Liver (tissue), 9 donors: ENCODE data around the gene COL3A1. TPM values are rescaled to one million over a fixed set of nuclear protein-coding genes. Genes with fewer than 3 reads are reported as not detected.

Experiments
- DNase-seq: peaks from one replicate; pipeline ENCODE4 v3.0.0-alpha.2; 2017; ENCODE audit warnings: low spot score
- H3K27ac ChIP-seq, 2 donors: one replicate each; pipeline ENCODE4 v1.7.0; 2013; ENCODE audit warnings: inconsistent platforms in 2 of 2, low read length in 2 of 2, control low read depth in 1 of 2, low read depth in 1 of 2, mild to moderate bottlenecking in 1 of 2
- H3K27me3 ChIP-seq, 4 donors: one replicate each; pipeline versions ENCODE4 v1.6.1 to v1.7.0; 2013; ENCODE audit warnings: low read length in 3 of 4, inconsistent platforms in 1 of 4, mild to moderate bottlenecking in 1 of 4, moderate library complexity in 1 of 4; ENCODE audit not compliant: control insufficient read depth in 4 of 4, insufficient read depth in 4 of 4
- H3K36me3 ChIP-seq, 4 donors: one replicate each; pipeline versions ENCODE4 v1.6.1 to v1.7.0; 2013; ENCODE audit warnings: low read length in 3 of 4, mild to moderate bottlenecking in 3 of 4, low read depth in 1 of 4, moderate library complexity in 1 of 4; ENCODE audit not compliant: control insufficient read depth in 4 of 4, insufficient read depth in 3 of 4
- H3K4me1 ChIP-seq, 4 donors: one replicate each; pipeline versions ENCODE4 v1.6.1 to v1.7.0; 2013; ENCODE audit warnings: low read length in 3 of 4, mild to moderate bottlenecking in 3 of 4, moderate library complexity in 1 of 4; ENCODE audit not compliant: control insufficient read depth in 4 of 4, insufficient read depth in 4 of 4
- H3K4me3 ChIP-seq, 3 donors: one replicate each; pipeline versions ENCODE4 v1.6.1 to v1.7.0; 2013; ENCODE audit warnings: low read length in 3 of 3, control low read depth in 1 of 3, low read depth in 1 of 3, mild to moderate bottlenecking in 1 of 3
- H3K9ac ChIP-seq, 2 donors: one replicate each; pipeline ENCODE4 v1.7.0; 2013; ENCODE audit warnings: low read length in 2 of 2, mild to moderate bottlenecking in 2 of 2, moderate library complexity in 2 of 2, control low read depth in 1 of 2, low read depth in 1 of 2
- H3K9me3 ChIP-seq, 4 donors: one replicate each; pipeline versions ENCODE4 v1.6.1 to v1.7.0; 2013; ENCODE audit warnings: low read length in 3 of 4; ENCODE audit not compliant: control insufficient read depth in 4 of 4
- EGR1 ChIP-seq, 2 donors: IDR thresholded peaks; 2 replicates each; pipeline ENCODE4 v1.6.1; 2016 to 2018; ENCODE audit warnings: antibody characterized with exemption in 2 of 2, low read depth in 2 of 2
- FOXA1 ChIP-seq: IDR thresholded peaks from 2 replicates; pipeline ENCODE4 v1.6.1; 2016; ENCODE audit warnings: antibody characterized with exemption
- FOXA2 ChIP-seq: IDR thresholded peaks from 2 replicates; pipeline ENCODE4 v1.6.1; 2016; ENCODE audit warnings: antibody characterized with exemption
- GABPA ChIP-seq, 2 donors: IDR thresholded peaks in 1 of 2; conservative IDR thresholded peaks in 1 of 2; 2 replicates each; pipeline ENCODE4 v1.6.1; 2016; ENCODE audit warnings: antibody characterized with exemption in 2 of 2, mild to moderate bottlenecking in 1 of 2, moderate library complexity in 1 of 2
- HNF4A ChIP-seq, 2 donors: conservative IDR thresholded peaks; 2 replicates each; pipeline ENCODE4 v1.6.1; 2016; ENCODE audit warnings: antibody characterized with exemption in 2 of 2, mild to moderate bottlenecking in 2 of 2
- HNF4G ChIP-seq: IDR thresholded peaks from 2 replicates; pipeline ENCODE4 v1.6.1; 2016; ENCODE audit warnings: antibody characterized with exemption
- JUND ChIP-seq, 2 donors: IDR thresholded peaks; 2 replicates each; pipeline ENCODE4 v1.6.1; 2016; ENCODE audit warnings: antibody characterized with exemption in 2 of 2
- NR2F2 ChIP-seq: IDR thresholded peaks from 2 replicates; pipeline ENCODE4 v1.6.1; 2016; ENCODE audit warnings: antibody characterized with exemption
- RAD21 ChIP-seq, 2 donors: IDR thresholded peaks; 2 replicates each; pipeline ENCODE4 v1.6.1; 2016; ENCODE audit warnings: antibody characterized with exemption in 2 of 2, mild to moderate bottlenecking in 2 of 2
- REST ChIP-seq: IDR thresholded peaks from 2 replicates; pipeline ENCODE4 v1.6.1; 2016; ENCODE audit warnings: antibody characterized with exemption, mild to moderate bottlenecking
- RXRA ChIP-seq, 2 donors: IDR thresholded peaks; 2 replicates each; pipeline ENCODE4 v1.6.1; 2017 to 2018; ENCODE audit warnings: antibody characterized with exemption in 2 of 2, mild to moderate bottlenecking in 1 of 2
- TAF1 ChIP-seq: conservative IDR thresholded peaks from 2 replicates; pipeline ENCODE4 v1.6.1; 2016; ENCODE audit warnings: antibody characterized with exemption, mild to moderate bottlenecking
- YY1 ChIP-seq: IDR thresholded peaks from 2 replicates; pipeline ENCODE4 v1.6.1; 2016; ENCODE audit warnings: antibody characterized with exemption, mild to moderate bottlenecking
- WGBS: extraction: QIAGEN DNeasy Blood & Tissue Kit; methylation state at CpG from one replicate; pipeline ENCODE4 v1.1.7; 2013; 5-methylcytosine and 5-hydroxymethylcytosine counted together
- polyA plus RNA-seq, 2 donors: library from polyadenylated mRNA; stranded (reverse) in 1 of 2; unstranded in 1 of 2; fragments of 200-250 nt in 1 of 2; fragments of >200 nt in 1 of 2; fragmentation: Nextera tagmentation in 1 of 2; extraction: Ambion mirVana in 1 of 2; gene quantifications; one replicate each; pipeline versions ENCODE4 v1.2.1 to v1.2.3, GENCODE V29; 2013 to 2015
- total RNA-seq, 2 donors: library from RNA; depleted of rRNA; stranded (reverse); fragments of >200 nt; gene quantifications; one replicate each; pipeline ENCODE4 v1.2.3, GENCODE V29; 2014
- TF ChIP-seq, protein P1 (sequence below): IDR thresholded peaks from 2 replicates; pipeline ENCODE4 v1.6.1; 2016; ENCODE audit warnings: antibody characterized with exemption
- TF ChIP-seq, protein P2 (sequence below): IDR thresholded peaks from 2 replicates; pipeline ENCODE4 v1.6.1; 2016; ENCODE audit warnings: antibody characterized with exemption
- TF ChIP-seq, protein P3 (sequence below): fragments of 150-350 bp; IDR thresholded peaks from 2 replicates; pipeline ENCODE4 v1.5.1; 2017; ENCODE audit warnings: improper control_type of control experiment, low read depth, low read length; ENCODE audit not compliant: missing input control
- TF ChIP-seq, protein P4 (sequence below): IDR thresholded peaks from 2 replicates; pipeline ENCODE4 v1.6.1; 2016; ENCODE audit warnings: antibody characterized with exemption
- donor health status: healthy.
- donor health status: healthy.
- donor health status: healthy.
- donor health status: healthy.
- donor health status: healthy.

The COL3A1 gene
- total and polyA plus RNA-seq, 4 donors = 21.4 to 207 (median 93.3) TPM

- H3K27ac ChIP-seq = no peak overlapping the region
- H3K36me3 ChIP-seq = no peaks in the 10 kb centered on the region
- H3K4me3 ChIP-seq = no peak overlapping the region
- 61% methylated on average over 3 of the region's 3 CpGs for WGBS
- H3K27me3 ChIP-seq = no peaks in the 10 kb centered on the region
- no peak overlapping the region for H3K9ac ChIP-seq
- no peak for TF ChIP-seq RXRA (IDR thresholded peaks at IDR 0.05)
- TF ChIP-seq EGR1 (IDR thresholded peaks at IDR 0.05; ENCODE audit: low read depth in 2 of 2) = no peak
- no peaks in the 10 kb centered on the region for H3K9me3 ChIP-seq
- no peak for DNase-seq
- no peaks in the 10 kb centered on the region for H3K4me1 ChIP-seq
Measured at GRCh38 chr2:189024901-189025618, 50.9 kb downstream of the COL3A1 start.

DNA sequence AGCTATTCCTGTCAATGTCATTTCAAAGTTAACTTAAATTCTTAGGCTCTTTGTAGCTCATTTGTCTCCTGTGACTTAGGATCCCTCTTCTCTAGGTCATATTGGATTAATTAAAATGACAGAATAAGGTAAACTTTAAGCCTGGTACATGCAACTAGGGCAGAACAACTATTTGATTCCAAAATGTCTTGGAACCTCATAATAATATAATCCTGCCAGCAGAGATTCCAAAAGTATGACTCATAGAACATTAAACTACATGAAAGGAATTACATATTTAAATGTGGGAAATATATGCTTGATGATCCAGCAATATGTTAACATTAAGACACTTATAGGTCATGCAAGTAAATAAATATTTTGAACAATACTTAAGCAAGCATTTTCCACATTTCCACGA is 63.3 kb downstream of the COL3A1 start:
- H3K9ac ChIP-seq = no peak overlapping the region
- WGBS = 94% methylated on average over 1 of the region's 1 CpG
- no peak for DNase-seq
- H3K36me3 ChIP-seq = peaks cover 0 to 12% (median 4%) of the 10 kb centered on the region in 4 donors
- no peaks in the 10 kb centered on the region for H3K9me3 ChIP-seq
- no peak overlapping the region for H3K27ac ChIP-seq
- no peak overlapping the region for H3K4me3 ChIP-seq
- no peaks in the 10 kb centered on the region for H3K27me3 ChIP-seq
- TF ChIP-seq YY1 (no peak), RAD21 (IDR thresholded peaks at IDR 0.05) (no peak), RXRA (IDR thresholded peaks at IDR 0.05) (no peak), HNF4A (conservative IDR thresholded peaks at IDR 0.05) (no peak), REST (no peak), GABPA (IDR thresholded peaks at IDR 0.05 in 1 of 2, conservative IDR thresholded peaks at IDR 0.05 in 1 of 2) (no peak), FOXA2 (no peak), FOXA1 (no peak), TAF1 (no peak), JUND (IDR thresholded peaks at IDR 0.05) (no peak), HNF4G (no peak), NR2F2 (no peak)
- TF ChIP-seq, protein P1, sequence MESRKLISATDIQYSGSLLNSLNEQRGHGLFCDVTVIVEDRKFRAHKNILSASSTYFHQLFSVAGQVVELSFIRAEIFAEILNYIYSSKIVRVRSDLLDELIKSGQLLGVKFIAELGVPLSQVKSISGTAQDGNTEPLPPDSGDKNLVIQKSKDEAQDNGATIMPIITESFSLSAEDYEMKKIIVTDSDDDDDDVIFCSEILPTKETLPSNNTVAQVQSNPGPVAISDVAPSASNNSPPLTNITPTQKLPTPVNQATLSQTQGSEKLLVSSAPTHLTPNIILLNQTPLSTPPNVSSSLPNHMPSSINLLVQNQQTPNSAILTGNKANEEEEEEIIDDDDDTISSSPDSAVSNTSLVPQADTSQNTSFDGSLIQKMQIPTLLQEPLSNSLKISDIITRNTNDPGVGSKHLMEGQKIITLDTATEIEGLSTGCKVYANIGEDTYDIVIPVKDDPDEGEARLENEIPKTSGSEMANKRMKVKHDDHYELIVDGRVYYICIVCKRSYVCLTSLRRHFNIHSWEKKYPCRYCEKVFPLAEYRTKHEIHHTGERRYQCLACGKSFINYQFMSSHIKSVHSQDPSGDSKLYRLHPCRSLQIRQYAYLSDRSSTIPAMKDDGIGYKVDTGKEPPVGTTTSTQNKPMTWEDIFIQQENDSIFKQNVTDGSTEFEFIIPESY = no peak
- TF ChIP-seq, protein P2, sequence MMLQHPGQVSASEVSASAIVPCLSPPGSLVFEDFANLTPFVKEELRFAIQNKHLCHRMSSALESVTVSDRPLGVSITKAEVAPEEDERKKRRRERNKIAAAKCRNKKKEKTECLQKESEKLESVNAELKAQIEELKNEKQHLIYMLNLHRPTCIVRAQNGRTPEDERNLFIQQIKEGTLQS = no peak
- TF ChIP-seq, protein P3, sequence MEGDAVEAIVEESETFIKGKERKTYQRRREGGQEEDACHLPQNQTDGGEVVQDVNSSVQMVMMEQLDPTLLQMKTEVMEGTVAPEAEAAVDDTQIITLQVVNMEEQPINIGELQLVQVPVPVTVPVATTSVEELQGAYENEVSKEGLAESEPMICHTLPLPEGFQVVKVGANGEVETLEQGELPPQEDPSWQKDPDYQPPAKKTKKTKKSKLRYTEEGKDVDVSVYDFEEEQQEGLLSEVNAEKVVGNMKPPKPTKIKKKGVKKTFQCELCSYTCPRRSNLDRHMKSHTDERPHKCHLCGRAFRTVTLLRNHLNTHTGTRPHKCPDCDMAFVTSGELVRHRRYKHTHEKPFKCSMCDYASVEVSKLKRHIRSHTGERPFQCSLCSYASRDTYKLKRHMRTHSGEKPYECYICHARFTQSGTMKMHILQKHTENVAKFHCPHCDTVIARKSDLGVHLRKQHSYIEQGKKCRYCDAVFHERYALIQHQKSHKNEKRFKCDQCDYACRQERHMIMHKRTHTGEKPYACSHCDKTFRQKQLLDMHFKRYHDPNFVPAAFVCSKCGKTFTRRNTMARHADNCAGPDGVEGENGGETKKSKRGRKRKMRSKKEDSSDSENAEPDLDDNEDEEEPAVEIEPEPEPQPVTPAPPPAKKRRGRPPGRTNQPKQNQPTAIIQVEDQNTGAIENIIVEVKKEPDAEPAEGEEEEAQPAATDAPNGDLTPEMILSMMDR = no peak
- TF ChIP-seq, protein P4, sequence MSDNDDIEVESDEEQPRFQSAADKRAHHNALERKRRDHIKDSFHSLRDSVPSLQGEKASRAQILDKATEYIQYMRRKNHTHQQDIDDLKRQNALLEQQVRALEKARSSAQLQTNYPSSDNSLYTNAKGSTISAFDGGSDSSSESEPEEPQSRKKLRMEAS = no peak
- H3K4me1 ChIP-seq = no peaks in the 10 kb centered on the region
